HCT116 (cell line): Measurements from ENCODE around the gene RILPL2. TPM values are rescaled to one million over a fixed set of nuclear protein-coding genes. Genes with fewer than 3 reads are reported as not detected.

Source experiments
- ATAC-seq: fragments of 200-7000 bp; cut with Tn5 transposase; 2 replicates; pipeline ENCODE4 v1.9.1; 2020; ENCODE audit warnings: mild to moderate bottlenecking, moderate library complexity
- BruUV-seq: library from RNA; stranded (reverse); fragments of 400-500 nt; replicated peaks from 2 replicates; lab custom pipeline; 2021; lab: Mats Ljungman, UMichigan
- CTCF ChIA-PET: fragments of 300-600 bp; sonication (Branson Sonifier 250); formaldehyde crosslinking; loops from one replicate; lab custom pipeline; 2021; ENCODE audit warnings: antibody characterized with exemption; lab: Charles Lee
- POLR2A ChIA-PET: fragments of 300-600, 350-600 bp; sonication (Branson Sonifier 250); formaldehyde crosslinking; loops from one replicate; lab custom pipeline; 2021; ENCODE audit warnings: antibody characterized with exemption; lab: Charles Lee
- RAD21 ChIA-PET, 2 experiments: fragments of 300-600 bp; sonication (Branson Sonifier 250); formaldehyde crosslinking; loops; one replicate each; lab custom pipeline; 2023; ENCODE audit warnings: low total read pairs in 2 of 2; ENCODE audit not compliant: uncharacterized antibody in 2 of 2, unreplicated experiment in 2 of 2, low non-redundant PET in 1 of 2; lab: Charles Lee
- DNase-seq: peaks from one replicate; pipeline ENCODE4 v3.0.0-alpha.2; 2010; ENCODE audit warnings: low read depth, low spot score
- H2AFZ ChIP-seq: fragments of 200-600 bp; shearing (Covaris generic), sonication (generic); 2 replicates; pipeline ENCODE4 v1.6.1; 2017; ENCODE audit warnings: low read depth, mixed run types, mixed read lengths, antibody characterized with exemption, low read length; ENCODE audit not compliant: poor library complexity, severe bottlenecking
- H3K27ac ChIP-seq: 2 replicates; pipeline ENCODE4 v1.5.1; 2012; ENCODE audit warnings: low read depth, low read length
- H3K27me3 ChIP-seq: fragments of 200-600 bp; sonication (generic); 2 replicates; pipeline ENCODE4 v1.6.1; 2016; ENCODE audit warnings: mixed run types, low read length, mixed read lengths; ENCODE audit not compliant: insufficient read depth
- H3K36me3 ChIP-seq, 2 experiments: fragments of 200-500 bp in 1 of 2; fragments of 200-600 bp in 1 of 2; sonication (Bioruptor generic) in 1 of 2; sonication (generic) in 1 of 2; 2 replicates each; pipeline versions ENCODE4 v1.5.1 to v1.6.1; 2014 to 2016; ENCODE audit warnings: low read length in 2 of 2, inconsistent platforms in 1 of 2, mixed read lengths in 1 of 2, mixed run types in 1 of 2; ENCODE audit not compliant: insufficient read depth in 2 of 2, control insufficient read depth in 1 of 2
- H3K4me1 ChIP-seq, 2 experiments: fragments of 200-600 bp in 1 of 2; sonication (generic) in 1 of 2; 2 replicates each; pipeline versions ENCODE4 v1.5.1 to v1.6.1; 2012 to 2017; ENCODE audit warnings: low read length in 2 of 2, inconsistent platforms in 1 of 2, mild to moderate bottlenecking in 1 of 2, mixed read lengths in 1 of 2, mixed run types in 1 of 2, moderate library complexity in 1 of 2; ENCODE audit not compliant: insufficient read depth in 2 of 2, control insufficient read depth in 1 of 2
- H3K4me2 ChIP-seq: fragments of 200-600 bp; sonication (generic); 2 replicates; pipeline ENCODE4 v1.6.1; 2017; ENCODE audit warnings: mixed run types, low read length, mixed read lengths
- H3K4me3 ChIP-seq, 2 experiments: fragments of 200-600 bp in 1 of 2; sonication (generic) in 1 of 2; replicated peaks in 1 of 2; 2 replicates each; pipeline ENCODE4 v1.5.1; 2011 to 2016; ENCODE audit warnings: low read length in 2 of 2, control low read depth in 1 of 2, low read depth in 1 of 2, mild to moderate bottlenecking in 1 of 2, mixed read lengths in 1 of 2, mixed run types in 1 of 2
- H3K79me2 ChIP-seq: fragments of 200-600 bp; sonication (generic); 2 replicates; pipeline ENCODE4 v1.6.1; 2017; ENCODE audit warnings: mild to moderate bottlenecking, mixed run types, low read length, moderate library complexity, mixed read lengths; ENCODE audit not compliant: insufficient read depth
- H3K9ac ChIP-seq: fragments of 200-600 bp; sonication (generic); 2 replicates; pipeline ENCODE4 v1.6.1; 2016; ENCODE audit warnings: low read length, mixed read lengths
- H3K9me2 ChIP-seq: fragments of 200-600 bp; sonication (generic), shearing (Covaris generic); 2 replicates; pipeline ENCODE4 v1.6.1; 2017; ENCODE audit warnings: mixed run types, mild to moderate bottlenecking, moderate library complexity; ENCODE audit not compliant: insufficient read depth
- H3K9me3 ChIP-seq, 2 experiments: fragments of 200-500 bp in 1 of 2; fragments of 200-600 bp in 1 of 2; sonication (Bioruptor generic) in 1 of 2; sonication (generic) in 1 of 2; 2 replicates each; pipeline ENCODE4 v1.6.1; 2014 to 2017; ENCODE audit warnings: low read length in 2 of 2, mixed read lengths in 2 of 2, inconsistent platforms in 1 of 2, low read depth in 1 of 2, mild to moderate bottlenecking in 1 of 2, mixed run types in 1 of 2, moderate library complexity in 1 of 2; ENCODE audit not compliant: control insufficient read depth in 1 of 2, insufficient read depth in 1 of 2
- H4K20me1 ChIP-seq: fragments of 200-600 bp; sonication (generic), shearing (Covaris generic); 2 replicates; pipeline ENCODE4 v1.6.1; 2017; ENCODE audit warnings: mixed run types, mild to moderate bottlenecking, moderate library complexity; ENCODE audit not compliant: insufficient read depth
- CTCF ChIP-seq, 3 experiments: fragments of 200-600 bp in 1 of 3; sonication (generic) in 1 of 3; IDR thresholded peaks in 2 of 3; conservative IDR thresholded peaks in 1 of 3; 2 replicates each; pipeline ENCODE4 v1.5.1; 2012 to 2017; ENCODE audit warnings: low read depth in 2 of 3, low read length in 2 of 3, antibody characterized with exemption in 1 of 3, borderline replicate concordance in 1 of 3, control low read depth in 1 of 3, mild to moderate bottlenecking in 1 of 3, mixed read lengths in 1 of 3, mixed run types in 1 of 3, moderate library complexity in 1 of 3; ENCODE audit not compliant: insufficient read depth in 1 of 3
- EGR1 ChIP-seq: IDR thresholded peaks from 2 replicates; pipeline ENCODE4 v1.6.1; 2012; ENCODE audit warnings: low read depth
- EZH2 ChIP-seq: fragments of 200-600 bp; sonication (generic); IDR thresholded peaks from 2 replicates; pipeline ENCODE4 v1.6.1; 2017; ENCODE audit warnings: antibody characterized with exemption, mixed run types
- EZH2phosphoT487 ChIP-seq: fragments of 200-600 bp; IDR thresholded peaks from 2 replicates; pipeline ENCODE4 v1.6.1; 2018; ENCODE audit warnings: antibody characterized with exemption, borderline replicate concordance
- FOSL1 ChIP-seq: IDR thresholded peaks from 2 replicates; pipeline ENCODE4 v1.6.1; 2012; ENCODE audit warnings: low read depth
- MAX ChIP-seq: IDR thresholded peaks from 2 replicates; pipeline ENCODE4 v1.6.1; 2012
- POLR2A ChIP-seq: IDR thresholded peaks from 2 replicates; pipeline ENCODE4 v1.7.0; 2011; ENCODE audit warnings: borderline replicate concordance; ENCODE audit not compliant: insufficient read depth, insufficient read length; ENCODE audit errors: extremely low read depth
- POLR2AphosphoS5 ChIP-seq: IDR thresholded peaks from 2 replicates; pipeline ENCODE4 v1.6.1; 2011; ENCODE audit warnings: mild to moderate bottlenecking, low read depth, low read length, moderate library complexity
- RAD21 ChIP-seq: IDR thresholded peaks from 2 replicates; pipeline ENCODE4 v1.6.1; 2012; ENCODE audit warnings: low read depth, mild to moderate bottlenecking
- YY1 ChIP-seq: IDR thresholded peaks from 2 replicates; pipeline ENCODE4 v1.6.1; 2011; ENCODE audit warnings: low read length, low read depth, moderate library complexity, mild to moderate bottlenecking; ENCODE audit not compliant: insufficient replicate concordance; ENCODE audit errors: extremely low read depth
- ZFX ChIP-seq: fragments of 450-650 bp; IDR thresholded peaks from 2 replicates; pipeline ENCODE4 v1.6.1; 2017
- intact Hi-C: fragments of 100-400 bp; cut with micrococcal nuclease; formaldehyde crosslinking; loops from 2 replicates; pipeline ENCODE4 v1.10.0; 2022
- total RNA-seq: library from RNA; stranded (reverse); gene quantifications from one replicate; pipeline ENCODE4 v1.2.1, GENCODE V29; 2021; ENCODE audit not compliant: unreplicated experiment

RILPL2 gene
- total RNA-seq, 1 experiment from 2014 or later: 2.3 TPM

- intact Hi-C loops: loop anchor here (5.0 kb wide), 1 partner anchor 124 kb away; the partner anchor contains the start of gene TMED2
Measured at GRCh38 chr12:123457980-123458779, 21.7 kb upstream of the RILPL2 start, which contains the start of gene SNRNP35. Gene SNRNP35, plus strand, starts transcription at chr12:123458139. Its CDS starts 7,402 bp downstream, at chr12:123465541.

More at GRCh38 chr12:123457980-123458779, 21.7 kb upstream of the RILPL2 start, which contains the start of gene SNRNP35:
- Histone ChIP-seq H3K9ac (peak within 1 kb of the TSS; percentile 87), H3K4me1 (peaks cover 4 to 6% of the 10 kb centered on the region in 2 experiments; a peak in 2 of 4 replicates), H3K9me2 (no peaks in the 10 kb centered on the region), H3K4me3 (peak within 1 kb of the TSS; percentile 75 to 82), H3K9me3 (no peaks in the 10 kb centered on the region), H2AFZ (peak within 1 kb of the TSS; percentile 68), H3K27ac (peak within 1 kb of the TSS; percentile 98), H3K36me3 (no peaks in the 10 kb centered on the region), H3K79me2 (peaks cover 26% of the 10 kb centered on the region), H3K27me3 (no peaks in the 10 kb centered on the region), H4K20me1 (no peaks in the 10 kb centered on the region), H3K4me2 (peak within 1 kb of the TSS; percentile 82)
- TF ChIP-seq YY1 (peak; percentile 95), EZH2phosphoT487 (no peak), EZH2 (no peak), RAD21 (no peak), CTCF (IDR thresholded peaks at IDR 0.05 in 2 of 3, conservative IDR thresholded peaks at IDR 0.05 in 1 of 3; ENCODE audit: borderline replicate concordance in 1 of 3, insufficient read depth in 1 of 3, low read depth in 2 of 3, low read length in 2 of 3) (no peak), EGR1 (peak; percentile 83), FOSL1 (no peak), MAX (peak; percentile 77), POLR2A (peak; percentile 57), ZFX (peak; percentile 82; the same call in 1 of the 2 replicates), POLR2AphosphoS5 (peak; percentile 69)
- TSS peak; percentile 85 for BruUV-seq
- ATAC-seq (peak; percentile 81), DNase-seq (peak; percentile 68)
- RAD21 ChIA-PET: no interaction called here
- POLR2A ChIA-PET: interaction anchor here (0.7 to 2.0 kb wide), 2 partner anchors 93 to 824 kb away, joined by 4 to 6 read pairs; no protein-coding TSS in a partner anchor
- CTCF ChIA-PET: no interaction called here
